K562 (cell line): ENCODE measurements around the gene GNAI2. TPM values are rescaled to one million over a fixed set of nuclear protein-coding genes. Genes with fewer than 3 reads are reported as not detected.

Experiments
- CREBBP ChIP-seq: IDR thresholded peaks from one replicate; pipeline ENCODE4 v1.6.1; 2012; ENCODE audit warnings: low read depth, mild to moderate bottlenecking, control low read depth, inconsistent platforms, low read length
- E2F4 ChIP-seq: sonication (generic); formaldehyde crosslinking; IDR thresholded peaks from 2 replicates; pipeline ENCODE4 v1.8.0; 2022; ENCODE audit warnings: mild to moderate bottlenecking, low read depth, missing genetic modification reagents
- FOXP4 ChIP-seq: sonication (generic); formaldehyde crosslinking; IDR thresholded peaks from 2 replicates; pipeline ENCODE4 v1.8.0; 2022; ENCODE audit warnings: mild to moderate bottlenecking, missing genetic modification reagents, borderline replicate concordance
- GATAD2A ChIP-seq: fragments of 450-650 bp; IDR thresholded peaks from 2 replicates; pipeline ENCODE4 v1.6.1; 2017
- GMEB1 ChIP-seq: fragments of 250-450 bp; sonication (Bioruptor Pico); IDR thresholded peaks from 2 replicates; pipeline ENCODE4 v1.4.0; 2020; ENCODE audit warnings: mild to moderate bottlenecking
- NR2C1 ChIP-seq, 2 experiments: fragments of 450-650 bp; IDR thresholded peaks; 2 replicates each; pipeline ENCODE4 v1.6.1; 2017; ENCODE audit warnings: mild to moderate bottlenecking in 2 of 2, antibody characterized with exemption in 1 of 2, inconsistent platforms in 1 of 2, missing compliant biosample characterization in 1 of 2, missing genetic modification characterization in 1 of 2
- PHB2 ChIP-seq: fragments of 450-650 bp; IDR thresholded peaks from 2 replicates; pipeline ENCODE4 v1.6.1; 2017; ENCODE audit warnings: low read depth
- SNAPC5 ChIP-seq: fragments of 250-450 bp; sonication (Bioruptor Pico); IDR thresholded peaks from 2 replicates; pipeline ENCODE4 v1.8.0; 2021; ENCODE audit warnings: moderate library complexity, mild to moderate bottlenecking, inconsistent platforms
- YY1 ChIP-seq, 3 experiments: IDR thresholded peaks; 2 replicates each; pipeline ENCODE4 v1.6.1; 2011; ENCODE audit warnings: low read length in 2 of 3, mild to moderate bottlenecking in 2 of 3, moderate library complexity in 2 of 3, borderline replicate concordance in 1 of 3, control low read depth in 1 of 3, low read depth in 1 of 3; ENCODE audit not compliant: insufficient read depth in 3 of 3, insufficient replicate concordance in 2 of 3, control insufficient read depth in 1 of 3, insufficient read length in 1 of 3; ENCODE audit errors: extremely low read depth in 1 of 3
- ZNF592 ChIP-seq: fragments of 450-650 bp; IDR thresholded peaks from 2 replicates; pipeline ENCODE4 v1.6.1; 2017; ENCODE audit warnings: antibody characterized with exemption, mild to moderate bottlenecking
- ZNF764 ChIP-seq: fragments of 250-450 bp; sonication (Bioruptor Pico); IDR thresholded peaks from 2 replicates; pipeline ENCODE4 v1.4.0; 2020; ENCODE audit warnings: low read depth, mild to moderate bottlenecking, moderate library complexity
- polyA plus RNA-seq, 8 experiments: library from polyadenylated mRNA; depleted of rRNA in 4 of 8; stranded (reverse) in 5 of 8; unstranded in 3 of 8; fragments of >200 nt; fragmentation: Nextera tagmentation in 2 of 8; fragmentation: Illumina TruSeq in 1 of 8; extraction: Ambion mirVana in 2 of 8; extraction: Trizol in 1 of 8; gene quantifications; 2 replicates each; pipeline versions ENCODE4 v1.2.1 to v1.2.3, GENCODE V29; 2011 to 2014; ENCODE audit warnings: inconsistent platforms in 1 of 8, missing spikeins in 1 of 8
- total RNA-seq, 7 experiments: library from RNA; depleted of rRNA in 6 of 7; stranded (reverse); fragments of >200 nt in 6 of 7; fragmentation: Illumina TruSeq in 2 of 7; extraction: Trizol in 2 of 7; gene quantifications; 2 replicates each; pipeline versions ENCODE4 v1.2.1 to v1.2.3, GENCODE V29; 2011 to 2021; ENCODE audit warnings: low replicate concordance in 1 of 7

The GNAI2 gene
- total and polyA plus RNA-seq, 9 of the 15 experiments (the other 6 are each of a cell fraction or from before 2014, with no cell fraction given): 1.1 to 72.2 (median 42.7) TPM

GRCh38 chr3:50217681-50218080 lies 18.3 kb upstream of the GNAI2 start (continued):
- TF ChIP-seq ZNF592 (no peak), GMEB1 (CRISPR knock-in tag) (no peak), ZNF764 (no peak), FOXP4 (CRISPR knock-in tag) (no peak), PHB2 (no peak), NR2C1 (IDR thresholded peaks at IDR 0.05) (no peak), NR2C1 (tag; IDR thresholded peaks at IDR 0.05) (no peak), GATAD2A (no peak), SNAPC5 (CRISPR knock-in tag) (no peak), CREBBP (no peak), YY1 (IDR thresholded peaks at IDR 0.05; ENCODE audit: borderline replicate concordance in 1 of 3, control insufficient read depth in 1 of 3, extremely low read depth in 1 of 3, insufficient read depth in 3 of 3, insufficient read length in 1 of 3, insufficient replicate concordance in 2 of 3, low read depth in 1 of 3, low read length in 2 of 3) (no peak), E2F4 (no peak)
